Left ventricle myocardium inferior (tissue), 1 donor: ENCODE results near the gene MXD3. TPM values are rescaled to one million over a fixed set of nuclear protein-coding genes. Genes with fewer than 3 reads are reported as not detected.
A peak's percentile ranks its signal among the peaks of the same experiment; 100 is the strongest.

Source experiments
- DNase-seq: peaks from one replicate; pipeline ENCODE4 v3.0.0-alpha.2; 2020
- H3K27ac ChIP-seq: fragments of 200-600 bp; replicated peaks from 2 replicates; pipeline ENCODE4 v1.8.0; 2021
- H3K27me3 ChIP-seq: fragments of 200-600 bp; 2 replicates; pipeline ENCODE4 v1.8.0; 2021; ENCODE audit warnings: low read depth
- H3K36me3 ChIP-seq: fragments of 200-600 bp; 2 replicates; pipeline ENCODE4 v1.8.0; 2021
- H3K4me1 ChIP-seq: fragments of 200-600 bp; 2 replicates; pipeline ENCODE4 v1.8.0; 2021
- H3K4me3 ChIP-seq: fragments of 200-600 bp; 2 replicates; pipeline ENCODE4 v1.8.0; 2021; ENCODE audit warnings: mild to moderate bottlenecking, moderate library complexity
- H3K9me3 ChIP-seq: fragments of 200-600 bp; replicated peaks from 2 replicates; pipeline ENCODE4 v1.8.0; 2021
- CTCF ChIP-seq: fragments of 200-600 bp; IDR thresholded peaks from 2 replicates; pipeline ENCODE4 v1.8.0; 2021; ENCODE audit warnings: antibody characterized with exemption, mild to moderate bottlenecking, borderline replicate concordance
- intact Hi-C: fragments of 100-400 bp; cut with micrococcal nuclease; formaldehyde crosslinking; loops from one replicate; pipeline ENCODE4 v1.11.0; 2022
- total RNA-seq: library from RNA; stranded (reverse); fragmentation: NEBNext Ultra II Directional; extraction: Animal tissue kit (Norgen Biotek cat#: 25700); gene quantifications from one replicate; pipeline ENCODE4 v1.2.1, GENCODE V29; 2021
- donor health status: DM: no; HTN: yes; CAD: no; lungs with severe emphysema.

The MXD3 gene
- total RNA-seq, 1 donor from 2014 or later = 2.3 TPM

- peaks cover 42% of the 10 kb centered on the region for H3K4me1 ChIP-seq
Measured at GRCh38 chr5:177311392-177311722, 341 bp downstream of the MXD3 start.

GRCh38 chr5:177310757-177311391 lies 824 bp downstream of the MXD3 start:
- intact Hi-C loops = loop anchor here (10.0 kb wide), 1 partner anchor 144 kb away; no protein-coding TSS in a partner anchor
- Histone ChIP-seq H3K27ac (no peak overlapping the region), H3K4me1 (peaks cover 42% of the 10 kb centered on the region), H3K36me3 (peaks cover 14% of the 10 kb centered on the region), H3K4me3 (peak overlapping the region; percentile 70), H3K27me3 (no peaks in the 10 kb centered on the region), H3K9me3 (no peaks in the 10 kb centered on the region)
- TF ChIP-seq CTCF = no peak
- no peak for DNase-seq

More at GRCh38 chr5:177311392-177311722, 341 bp downstream of the MXD3 start:
- DNase-seq = no peak
- Histone ChIP-seq H3K4me3 (peak overlapping the region; percentile 70), H3K27ac (no peak overlapping the region), H3K27me3 (no peaks in the 10 kb centered on the region), H3K36me3 (peaks cover 9% of the 10 kb centered on the region), H3K9me3 (no peaks in the 10 kb centered on the region)
- intact Hi-C loops = loop anchor here (10.0 kb wide), 1 partner anchor 143 kb away; no protein-coding TSS in a partner anchor
- no peak for TF ChIP-seq CTCF

- intact Hi-C loops = loop anchor here (10.0 kb wide), 1 partner anchor 144 kb away; no protein-coding TSS in a partner anchor
- no peak overlapping the region for H3K4me3 ChIP-seq
Measured at GRCh38 chr5:177310332-177310731, 1.4 kb downstream of the MXD3 start.

GRCh38 chr5:177309351-177310191 lies 2.1 kb downstream of the MXD3 start:
- intact Hi-C loops = loop anchor here (10.0 kb wide), 1 partner anchor 145 kb away; no protein-coding TSS in a partner anchor
- TF ChIP-seq CTCF = peak; percentile 84
- no peaks in the 10 kb centered on the region for H3K27me3 ChIP-seq
- peaks cover 25% of the 10 kb centered on the region for H3K36me3 ChIP-seq
- no peaks in the 10 kb centered on the region for H3K9me3 ChIP-seq
- DNase-seq = peak; percentile 66
- H3K27ac ChIP-seq = peak overlapping the region; percentile 15
- H3K4me3 ChIP-seq = no peak overlapping the region
- H3K4me1 ChIP-seq = peaks cover 54% of the 10 kb centered on the region

More at GRCh38 chr5:177310332-177310731, 1.4 kb downstream of the MXD3 start:
- Histone ChIP-seq H3K27me3 (no peaks in the 10 kb centered on the region), H3K4me1 (peaks cover 46% of the 10 kb centered on the region), H3K27ac (no peak overlapping the region), H3K36me3 (peaks cover 20% of the 10 kb centered on the region), H3K9me3 (no peaks in the 10 kb centered on the region)
- no peak for DNase-seq
- TF ChIP-seq CTCF = no peak

- Histone ChIP-seq H3K27me3 (no peaks in the 10 kb centered on the region), H3K4me1 (peaks cover 62% of the 10 kb centered on the region), H3K36me3 (peaks cover 25% of the 10 kb centered on the region), H3K9me3 (no peaks in the 10 kb centered on the region), H3K4me3 (no peak overlapping the region), H3K27ac (no peak overlapping the region)
- no peak for TF ChIP-seq CTCF
- intact Hi-C loops = no loop called here
- DNase-seq = no peak
Measured at GRCh38 chr5:177308740-177309139, 3.0 kb downstream of the MXD3 start.
